HG03095 (cell line): ENCODE results near the gene ZBTB2.
"Not testable (repeated sequence)": the region's sequence is repeated elsewhere in the genome, so short reads cannot be mapped to it uniquely, and the experiment has no call there.

ENCODE experiments used
- ATAC-seq: cut with Tn5 transposase; IDR thresholded peaks from one replicate; pipeline ENCODE4 v1.9.1; 2021; ENCODE audit warnings: moderate library complexity; ENCODE audit not compliant: unreplicated experiment

The ZBTB2 gene

GRCh38 chr6:151403919-151404308 is 12.6 kb upstream of the ZBTB2 start:
- ATAC-seq = no peak

GRCh38 chr6:151402228-151402627 is 10.9 kb upstream of the ZBTB2 start:
- ATAC-seq = no peak

GRCh38 chr6:151400473-151400872 is 9.1 kb upstream of the ZBTB2 start:
- no peak for ATAC-seq

DNA sequence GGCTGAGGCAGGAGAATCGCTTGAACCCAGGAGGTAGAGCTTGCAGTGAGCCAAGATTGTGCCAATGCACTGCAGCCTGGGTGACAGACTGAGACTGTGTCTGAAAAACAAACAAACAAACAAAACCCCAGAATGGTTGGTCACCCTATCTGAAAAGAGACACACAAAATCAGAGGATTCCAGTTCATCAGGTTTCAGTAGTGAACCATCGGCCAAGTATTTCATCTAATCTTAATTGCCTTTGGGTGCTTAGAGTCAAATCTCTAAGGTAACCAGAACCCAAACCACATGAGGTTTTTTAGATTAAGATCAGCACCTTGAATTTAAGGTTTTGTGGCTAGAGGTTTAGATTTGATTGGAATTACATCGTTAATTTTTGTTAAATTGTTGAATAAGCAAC is 8.3 kb upstream of the ZBTB2 start:
- no peak for ATAC-seq

DNA sequence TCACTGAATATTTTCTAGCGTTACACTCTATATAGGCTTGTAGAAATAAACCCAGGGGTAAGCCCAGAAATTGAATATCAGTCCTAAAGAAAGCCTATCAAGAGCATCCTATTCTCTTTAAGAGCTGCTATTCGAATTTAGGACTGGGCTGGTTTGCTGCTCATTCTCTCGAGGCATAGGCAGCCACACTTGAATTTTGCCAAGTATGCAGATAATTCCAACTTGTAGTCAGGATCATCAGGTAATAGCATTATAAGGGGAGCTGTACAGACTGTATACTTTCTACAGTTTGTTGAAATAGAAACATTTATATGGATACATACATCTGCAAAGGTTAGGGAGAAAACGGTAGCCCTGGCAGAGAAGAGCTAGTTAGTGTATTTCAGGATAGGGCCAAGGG is 2.1 kb upstream of the ZBTB2 start:
- ATAC-seq = no peak

GRCh38 chr6:151392427-151392826 is 1.1 kb upstream of the ZBTB2 start:
- ATAC-seq = no peak

GRCh38 chr6:151390851-151391470 is 398 bp downstream of the ZBTB2 start:
- peak; percentile 7 for ATAC-seq

- peak; percentile 76 for ATAC-seq
Observed at GRCh38 chr6:151390276-151390850, 996 bp downstream of the ZBTB2 start.

- ATAC-seq = peak; percentile 63
Observed at GRCh38 chr6:151389618-151390275, 1.6 kb downstream of the ZBTB2 start.

DNA sequence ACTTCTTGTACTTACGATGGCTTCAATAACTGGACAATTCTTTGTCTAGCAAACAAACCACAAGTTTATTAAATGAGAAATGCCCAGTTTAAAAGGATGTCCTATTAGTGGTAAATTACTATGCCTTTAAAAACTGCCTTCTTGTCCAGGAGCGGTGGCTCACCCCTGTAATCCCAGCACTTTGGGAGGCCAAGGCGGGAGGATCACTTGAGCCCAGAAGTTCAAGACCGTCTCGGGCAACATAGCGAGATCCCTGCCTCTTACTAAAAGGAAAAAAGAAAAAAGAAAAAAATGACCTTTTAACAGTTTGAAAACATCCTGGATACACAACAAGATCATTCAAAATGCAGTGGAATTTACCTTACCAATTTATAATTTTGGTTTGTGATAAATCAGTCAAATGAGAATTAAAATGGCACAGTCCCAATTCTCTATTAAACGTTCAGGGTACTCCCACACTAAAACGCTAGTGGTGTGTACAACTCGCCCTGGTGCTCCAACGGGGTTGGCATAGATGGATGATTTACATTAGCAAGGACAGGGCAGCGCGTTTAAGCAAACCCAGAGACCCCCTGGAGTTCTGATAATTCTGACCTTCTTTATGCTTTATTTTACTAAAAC is 2.3 kb downstream of the ZBTB2 start:
- ATAC-seq = no peak

DNA sequence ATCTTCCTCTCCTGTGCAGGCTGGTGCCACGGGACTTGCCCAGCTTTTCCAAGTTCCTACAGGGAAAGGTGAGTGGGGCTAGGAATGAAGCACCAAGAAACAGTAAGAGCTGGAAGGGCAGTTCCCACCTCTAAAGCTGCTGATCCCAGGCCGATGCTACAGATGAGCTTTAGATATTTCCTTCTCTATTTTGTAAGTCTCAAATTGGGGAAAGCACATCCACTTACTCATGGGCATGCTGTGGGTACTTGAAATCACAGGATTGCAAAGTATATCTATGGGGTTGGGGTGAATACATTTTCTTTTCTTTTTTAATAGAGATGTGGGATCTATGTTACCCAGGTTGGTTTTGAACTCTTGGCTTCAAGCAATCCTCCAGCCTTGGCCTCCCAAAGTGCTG is 3.1 kb downstream of the ZBTB2 start:
- ATAC-seq = no peak

GRCh38 chr6:151387175-151387970 is 4.0 kb downstream of the ZBTB2 start:
- no peak for ATAC-seq

DNA sequence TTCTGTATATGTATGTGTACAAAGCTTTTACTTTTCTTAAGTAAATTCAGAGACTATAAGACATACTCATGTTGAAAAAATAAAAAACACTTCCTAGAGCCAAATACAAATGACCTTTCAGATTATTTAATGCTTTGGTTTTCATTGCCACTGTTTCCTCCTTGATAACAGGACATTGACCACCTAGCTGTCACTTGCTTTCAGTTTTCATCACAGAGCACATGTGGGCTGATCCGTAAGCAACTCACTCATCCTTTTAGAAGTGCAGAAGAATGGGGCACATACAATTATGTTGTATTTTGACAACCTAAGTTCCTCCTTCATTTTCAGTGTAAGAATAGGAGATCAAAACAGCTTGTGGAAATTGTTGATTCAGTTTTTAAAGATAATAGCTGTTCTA is 6.2 kb downstream of the ZBTB2 start:
- ATAC-seq = no peak

GRCh38 chr6:151384151-151384550 is 7.2 kb downstream of the ZBTB2 start:
- ATAC-seq = no peak

- ATAC-seq = not testable (repeated sequence)
Observed at GRCh38 chr6:151382631-151383030, 8.7 kb downstream of the ZBTB2 start.

GRCh38 chr6:151381722-151382121 is 9.6 kb downstream of the ZBTB2 start:
- ATAC-seq = no peak

DNA sequence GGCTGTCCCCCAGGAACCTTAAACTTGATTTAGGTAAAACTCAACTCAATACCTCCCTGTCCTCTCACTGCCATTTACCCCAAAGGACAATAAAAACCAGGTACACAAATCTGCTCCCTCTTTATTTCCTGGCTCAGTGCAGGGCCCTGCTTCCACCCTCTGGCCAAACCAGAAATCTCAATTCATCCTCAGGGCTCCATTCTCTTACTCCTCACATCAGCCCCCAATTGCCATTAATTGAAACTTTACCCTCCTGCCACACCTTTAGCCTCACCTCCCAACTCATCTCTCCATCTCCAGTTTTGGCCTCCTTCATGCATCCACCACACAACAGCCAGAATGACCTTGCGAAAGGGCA is 10.5 kb downstream of the ZBTB2 start:
- peak; percentile 6 for ATAC-seq

DNA sequence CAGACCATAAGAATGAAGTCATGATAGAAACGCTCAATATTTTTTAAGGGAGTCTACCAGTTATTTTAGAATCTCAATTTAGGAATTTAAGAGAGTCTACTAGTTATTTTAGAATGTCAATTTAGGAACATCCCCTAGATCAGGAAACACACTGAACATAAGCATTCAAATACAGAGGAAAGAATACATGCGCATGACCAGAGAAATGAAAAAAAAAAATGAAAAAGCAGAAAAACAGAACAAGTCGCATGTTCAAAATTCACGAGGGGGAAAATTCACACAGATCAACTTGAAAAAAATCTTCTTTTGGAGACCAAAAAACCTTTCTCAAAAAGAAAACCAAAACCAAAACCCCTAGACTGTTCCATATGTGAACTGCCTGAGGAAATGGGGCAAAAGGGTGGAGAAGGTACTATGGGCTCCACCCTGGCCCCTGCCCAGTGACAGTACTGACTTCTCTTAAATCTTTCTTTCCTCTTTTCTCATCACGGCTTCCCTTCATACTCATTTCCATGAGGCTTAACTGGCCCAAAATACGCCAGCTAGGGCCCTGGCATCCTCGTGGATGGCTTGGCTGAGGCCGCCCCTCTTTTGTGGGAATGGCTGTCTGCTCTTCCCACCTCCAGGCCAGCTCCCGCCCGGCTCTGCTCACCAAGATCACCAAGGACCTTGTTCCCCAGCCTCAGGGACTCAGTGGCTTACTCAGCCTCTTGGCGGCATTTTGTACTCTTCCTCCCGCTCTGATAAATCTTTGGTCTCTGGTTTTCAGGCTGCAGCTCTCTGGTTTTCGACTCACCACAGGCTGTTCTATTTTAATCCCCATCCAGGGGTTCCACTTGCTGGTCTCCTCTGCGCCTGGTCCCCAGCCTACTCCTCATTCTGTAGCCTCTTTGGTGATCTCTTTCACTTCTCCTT is 11.2 kb downstream of the ZBTB2 start:
- peak; percentile 56 for ATAC-seq

DNA sequence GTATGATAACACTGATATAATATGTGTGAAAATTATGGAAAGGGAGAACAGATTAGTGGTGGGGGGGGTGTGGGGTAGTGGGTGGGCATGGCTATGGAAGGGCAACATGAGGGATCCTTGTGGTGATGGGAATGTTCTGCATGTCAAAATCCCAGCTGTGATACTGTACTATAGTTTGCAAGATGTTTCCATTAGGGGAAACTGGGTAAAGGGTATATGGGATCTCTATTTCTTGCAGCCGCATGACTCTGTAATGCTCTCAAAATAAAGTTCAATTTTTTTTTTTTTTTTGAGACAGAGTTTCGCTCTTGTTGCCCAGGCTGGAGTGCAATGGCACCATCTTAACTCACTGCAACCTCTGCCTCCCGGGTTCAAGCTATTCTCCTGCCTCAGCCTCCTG is 14.3 kb downstream of the ZBTB2 start:
- ATAC-seq = no peak

DNA sequence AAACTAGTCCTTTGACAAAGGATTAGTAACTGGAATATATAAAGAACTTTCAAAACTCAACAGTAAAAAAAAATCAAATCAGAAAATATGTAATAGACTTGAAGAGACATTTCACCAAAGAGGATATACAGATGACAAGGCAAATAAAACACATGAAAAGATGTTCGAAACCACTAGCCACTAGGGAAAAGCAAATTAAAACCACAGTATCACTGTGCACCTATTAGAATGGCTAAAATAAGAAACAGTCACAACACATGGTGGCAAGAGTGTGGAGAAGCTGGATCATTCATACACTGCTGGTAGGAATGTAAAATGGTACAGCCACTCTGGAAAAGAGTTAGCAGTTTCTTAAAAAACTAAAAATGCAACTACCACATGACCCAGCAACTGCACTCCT is 14.9 kb downstream of the ZBTB2 start:
- ATAC-seq = peak; percentile 42
